Activated CD8-positive, alpha-beta T cell treated with anti-CD3 and anti-CD28 coated beads, Interleukin-2, amount 10 ng/mL, durations not matched to agents 7 days and 5 days (primary cell): ENCODE results near the gene PPFIBP1. TPM values are rescaled to one million over a fixed set of nuclear protein-coding genes. Genes with fewer than 3 reads are reported as not detected.
"Not testable (repeated sequence)": the region's sequence is repeated elsewhere in the genome, so short reads cannot be mapped to it uniquely, and the experiment has no call there.

Experiments
- ATAC-seq: fragments of 150-1000 bp; cut with Tn5 transposase; one replicate; pipeline ENCODE4 v1.10.0; 2021; ENCODE audit warnings: moderate library complexity
- CTCF ChIA-PET: fragments of 350-600 bp; sonication (Branson Sonifier 250); formaldehyde crosslinking; loops from one replicate; lab custom pipeline; 2021; ENCODE audit warnings: antibody characterized with exemption; lab: Charles Lee
- POLR2A ChIA-PET: fragments of 350-600 bp; sonication (Branson Sonifier 250); formaldehyde crosslinking; loops from one replicate; lab custom pipeline; 2021; ENCODE audit warnings: antibody characterized with exemption; lab: Charles Lee
- DNase-seq: peaks from one replicate; pipeline ENCODE4 v3.0.0-alpha.2; 2020
- H3K27ac Mint-ChIP-seq: one replicate; pipeline ENCODE4 v1.8.0; 2021; ENCODE audit warnings: mild to moderate bottlenecking, mixed read lengths
- H3K27me3 Mint-ChIP-seq: one replicate; pipeline ENCODE4 v1.8.0; 2021; ENCODE audit warnings: low read depth, mixed read lengths
- H3K36me3 Mint-ChIP-seq: one replicate; pipeline ENCODE4 v1.8.0; 2021; ENCODE audit warnings: low read depth, mixed read lengths
- H3K4me1 Mint-ChIP-seq: one replicate; pipeline ENCODE4 v1.8.0; 2021; ENCODE audit warnings: low read depth, mixed read lengths
- H3K4me3 Mint-ChIP-seq: one replicate; pipeline ENCODE4 v1.8.0; 2021; ENCODE audit warnings: mild to moderate bottlenecking, mixed read lengths
- H3K9me3 Mint-ChIP-seq: one replicate; pipeline ENCODE4 v1.8.0; 2022; ENCODE audit warnings: mixed read lengths; ENCODE audit not compliant: insufficient read depth
- total RNA-seq, 2 experiments: library from RNA; stranded (reverse); gene quantifications; one replicate each; pipeline ENCODE4 v1.2.3, GENCODE V29; 2021

The PPFIBP1 gene
- total RNA-seq, 2 experiments from 2014 or later, result 17.5 TPM

GRCh38 chr12:27734321-27734720 lies 210.3 kb downstream of the PPFIBP1 start:
- CTCF ChIA-PET, result interaction anchor here (0.5 to 7.2 kb wide), 12 partner anchors 8 to 1032 kb away, joined by 3 to 99 read pairs (median 6); partner anchors contain the start of genes KLHL42 and MANSC4
- H3K9me3 Mint-ChIP-seq, H3K27ac Mint-ChIP-seq, POLR2A ChIA-PET, ATAC-seq, H3K4me1 Mint-ChIP-seq, H3K4me3 Mint-ChIP-seq, H3K27me3 Mint-ChIP-seq, DNase-seq: not testable (repeated sequence)
- H3K36me3 Mint-ChIP-seq, result peaks cover 23% of the 10 kb centered on the region

GRCh38 chr12:27743601-27744000 lies 219.6 kb downstream of the PPFIBP1 start:
- Mint-ChIP-seq H3K9me3 (no peaks in the 10 kb centered on the region), H3K36me3 (peaks cover 41% of the 10 kb centered on the region), H3K27me3 (no peaks in the 10 kb centered on the region), H3K27ac (no peak overlapping the region), H3K4me1 (peaks cover 8% of the 10 kb centered on the region), H3K4me3 (no peak overlapping the region)
- DNase-seq (no peak), ATAC-seq (no peak)
- ChIA-PET CTCF (interaction anchor here (0.6 to 3.4 kb wide), 2 partner anchors 77 to 809 kb away, joined by 3 to 18 read pairs; no protein-coding TSS in a partner anchor), POLR2A (no interaction called here)

Other genes starting within 250 kb of the PPFIBP1 start
- 10 to 100 TPM; 17.9 to 18.3 TPM for gene BMAL2, start 191.4 kb upstream of the PPFIBP1 start, total RNA-seq
- under 1 TPM in 1 of 2 experiments, not detected in 1; 0.61 TPM for gene SMCO2, start 77.5 kb upstream of the PPFIBP1 start, total RNA-seq
- under 1 TPM in 1 of 2 experiments, not detected in 1; 0.42 TPM for gene REP15, start 172.2 kb downstream of the PPFIBP1 start, total RNA-seq
- 10 to 100 TPM; 39.1 to 40.0 TPM for gene MRPS35, start 186.6 kb downstream of the PPFIBP1 start, total RNA-seq